Transverse colon (tissue), 4 donors: ENCODE results near the gene ZNF423. TPM values are rescaled to one million over a fixed set of nuclear protein-coding genes. Genes with fewer than 3 reads are reported as not detected.

Source experiments
- DNase-seq: peaks from one replicate; pipeline ENCODE4 v3.0.0-alpha.2; 2019
- H3K27ac ChIP-seq, 4 donors: fragments of 200-600 bp; sonication (generic); 2 replicates each; pipeline ENCODE4 v1.5.1; 2016 to 2018; ENCODE audit warnings: inconsistent platforms in 4 of 4
- H3K27me3 ChIP-seq: fragments of 200-600 bp; sonication (generic); 2 replicates; pipeline ENCODE4 v1.5.1; 2017; ENCODE audit warnings: inconsistent platforms
- H3K36me3 ChIP-seq, 4 donors: fragments of 200-600 bp; sonication (generic); 2 replicates each; pipeline ENCODE4 v1.5.1; 2017 to 2019; ENCODE audit warnings: inconsistent platforms in 4 of 4
- H3K4me1 ChIP-seq, 4 donors: fragments of 200-600 bp; sonication (generic); 2 replicates each; pipeline ENCODE4 v1.5.1; 2017 to 2020; ENCODE audit warnings: inconsistent platforms in 4 of 4
- H3K4me3 ChIP-seq, 4 donors: fragments of 200-600 bp; sonication (generic); 1 replicate in 1 of 4; 2 replicates in 3 of 4; pipeline versions ENCODE4 v1.5.1 to v1.6.1; 2017 to 2019; ENCODE audit warnings: inconsistent platforms in 4 of 4
- H3K9me3 ChIP-seq, 2 donors: fragments of 200-600 bp; sonication (generic); 2 replicates each; pipeline ENCODE4 v1.5.1; 2017 to 2019; ENCODE audit warnings: inconsistent platforms in 2 of 2
- EP300 ChIP-seq: sonication (generic); formaldehyde crosslinking; IDR thresholded peaks from one replicate; pipeline ENCODE4 v1.6.1; 2017; ENCODE audit warnings: antibody characterized with exemption, low read depth
- POLR2A ChIP-seq: fragments of 450-650 bp; IDR thresholded peaks from one replicate; pipeline ENCODE4 v1.6.1; 2016; ENCODE audit warnings: antibody characterized with exemption, mild to moderate bottlenecking, moderate library complexity
- POLR2AphosphoS5 ChIP-seq, 3 donors: sonication (generic); formaldehyde crosslinking; IDR thresholded peaks; one replicate each; pipeline ENCODE4 v1.6.1; 2016; ENCODE audit warnings: antibody characterized with exemption in 3 of 3
- WGBS, 2 donors: methylation state at CpG; one replicate each; pipeline ENCODE4 v1.1.5; 2018; ENCODE audit warnings: low coverage in 1 of 2; 5-methylcytosine and 5-hydroxymethylcytosine counted together
- in situ Hi-C, 4 donors: fragments of 200-750 bp; cut with MboI; loops; one replicate each; pipeline versions ENCODE4 v1.15.0 to v1.15.1; 2017; ENCODE audit warnings: low sequenced_read_pairs in 3 of 4, low pct_ligation_motif_present in 1 of 4, low pct_unique_long_range_greater_than_20kb in 1 of 4
- intact Hi-C: fragments of 100-400 bp; cut with DNase I; formaldehyde crosslinking; loops from one replicate; pipeline ENCODE4 v1.15.1; 2023; ENCODE audit warnings: low total_unique reads
- total RNA-seq, 4 donors: library from RNA; depleted of rRNA; stranded (reverse); fragments of >200 nt; gene quantifications; one replicate each; pipeline ENCODE4 v1.1.0, GENCODE V29; 2016
- TF ChIP-seq, protein P1 (sequence below), 5 experiments: fragments of 200-600 bp in 3 of 5; fragments of 450-650 bp in 2 of 5; sonication (generic) in 3 of 5; IDR thresholded peaks; 1 replicate in 2 of 5; 2 replicates in 3 of 5; pipeline ENCODE4 v1.5.1; 2016 to 2017; ENCODE audit warnings: antibody characterized with exemption in 5 of 5, inconsistent platforms in 3 of 5, mild to moderate bottlenecking in 2 of 5, moderate library complexity in 1 of 5

The ZNF423 gene
- total RNA-seq, 4 donors from 2014 or later: 4.9 to 13.1 (median 7.2) TPM

DNA sequence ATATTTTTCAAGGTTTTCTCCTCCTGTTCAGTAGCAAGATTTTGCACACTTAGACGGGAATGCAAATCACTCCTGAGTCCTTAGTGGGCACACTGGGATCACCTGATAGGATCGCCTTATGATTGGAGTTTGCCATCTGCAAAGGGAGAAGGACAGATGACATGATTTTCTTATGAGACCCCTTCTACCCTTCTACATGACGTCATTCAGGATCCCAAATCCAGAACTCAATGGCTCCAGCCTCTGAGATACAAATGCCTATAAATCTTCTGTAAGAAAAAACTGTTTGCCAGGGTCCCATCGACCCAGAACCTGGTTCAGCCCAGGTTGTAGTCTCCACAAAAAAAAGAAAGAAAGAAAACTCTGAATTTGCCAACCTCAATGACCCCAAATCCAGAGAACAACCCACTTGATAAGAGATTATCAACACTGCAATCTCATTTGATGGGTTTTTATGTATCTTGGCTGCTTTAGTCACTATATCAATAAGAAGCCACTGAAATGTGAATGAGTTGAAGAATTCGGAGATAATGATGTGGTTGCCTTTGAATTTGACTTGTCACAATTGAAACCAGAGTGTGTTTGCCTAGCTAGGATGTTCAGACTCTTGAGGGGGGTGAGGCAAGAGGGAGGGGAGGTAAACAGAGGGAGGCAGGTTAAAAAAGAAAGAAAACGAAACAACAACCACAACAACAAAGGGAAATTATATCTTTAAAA is 6.7 kb downstream of the ZNF423 start:
- TF ChIP-seq EP300: no peak
- TF ChIP-seq, protein P1, sequence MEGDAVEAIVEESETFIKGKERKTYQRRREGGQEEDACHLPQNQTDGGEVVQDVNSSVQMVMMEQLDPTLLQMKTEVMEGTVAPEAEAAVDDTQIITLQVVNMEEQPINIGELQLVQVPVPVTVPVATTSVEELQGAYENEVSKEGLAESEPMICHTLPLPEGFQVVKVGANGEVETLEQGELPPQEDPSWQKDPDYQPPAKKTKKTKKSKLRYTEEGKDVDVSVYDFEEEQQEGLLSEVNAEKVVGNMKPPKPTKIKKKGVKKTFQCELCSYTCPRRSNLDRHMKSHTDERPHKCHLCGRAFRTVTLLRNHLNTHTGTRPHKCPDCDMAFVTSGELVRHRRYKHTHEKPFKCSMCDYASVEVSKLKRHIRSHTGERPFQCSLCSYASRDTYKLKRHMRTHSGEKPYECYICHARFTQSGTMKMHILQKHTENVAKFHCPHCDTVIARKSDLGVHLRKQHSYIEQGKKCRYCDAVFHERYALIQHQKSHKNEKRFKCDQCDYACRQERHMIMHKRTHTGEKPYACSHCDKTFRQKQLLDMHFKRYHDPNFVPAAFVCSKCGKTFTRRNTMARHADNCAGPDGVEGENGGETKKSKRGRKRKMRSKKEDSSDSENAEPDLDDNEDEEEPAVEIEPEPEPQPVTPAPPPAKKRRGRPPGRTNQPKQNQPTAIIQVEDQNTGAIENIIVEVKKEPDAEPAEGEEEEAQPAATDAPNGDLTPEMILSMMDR (IDR thresholded peaks at IDR 0.05): no peak
- WGBS, 2 donors: 47 to 65% methylated on average over 3 to 6 of the region's 6 CpGs
- intact Hi-C loops (no loop called here), in situ Hi-C loops (no loop called here)
- no peak for DNase-seq
- Histone ChIP-seq H3K9me3 (no peaks in the 10 kb centered on the region), H3K27ac (no peak overlapping the region), H3K4me1 (peaks cover 15 to 40% (median 28%) of the 10 kb centered on the region in 4 donors), H3K4me3 (no peak overlapping the region), H3K36me3 (no peaks in the 10 kb centered on the region), H3K27me3 (no peaks in the 10 kb centered on the region)

DNA sequence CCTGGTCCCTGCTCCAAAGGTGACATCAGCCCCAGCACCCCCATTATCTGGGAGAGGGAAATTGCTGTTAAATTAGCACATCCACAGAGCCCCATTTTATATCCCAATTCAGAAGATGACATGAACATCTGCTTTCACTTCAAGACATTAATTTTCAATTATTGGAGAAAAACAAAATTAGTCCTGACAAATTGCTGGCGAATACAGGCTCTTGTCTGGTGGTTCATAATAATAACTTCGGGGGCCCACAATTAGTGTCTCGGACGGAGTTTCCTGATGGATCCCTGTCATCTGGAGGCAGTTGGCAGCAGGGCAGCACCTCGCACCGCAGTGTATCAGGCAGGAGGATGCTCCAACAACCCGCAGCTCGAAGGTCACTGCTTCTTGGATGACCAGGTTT is 7.4 kb downstream of the ZNF423 start:
- Histone ChIP-seq H3K9me3 (no peaks in the 10 kb centered on the region), H3K4me3 (no peak overlapping the region), H3K4me1 (peaks cover 11 to 35% (median 24%) of the 10 kb centered on the region in 4 donors), H3K36me3 (no peaks in the 10 kb centered on the region), H3K27ac (no peak overlapping the region), H3K27me3 (no peaks in the 10 kb centered on the region)
- TF ChIP-seq, protein P1 (IDR thresholded peaks at IDR 0.05): no peak
- TF ChIP-seq POLR2A: no peak
- TF ChIP-seq POLR2AphosphoS5 (IDR thresholded peaks at IDR 0.05): no peak
- TF ChIP-seq EP300: no peak
- intact Hi-C loops (no loop called here), in situ Hi-C loops (no loop called here)
- DNase-seq: no peak
- WGBS, 2 donors: 87 to 91% methylated on average over 7 to 8 of the region's 8 CpGs

DNA sequence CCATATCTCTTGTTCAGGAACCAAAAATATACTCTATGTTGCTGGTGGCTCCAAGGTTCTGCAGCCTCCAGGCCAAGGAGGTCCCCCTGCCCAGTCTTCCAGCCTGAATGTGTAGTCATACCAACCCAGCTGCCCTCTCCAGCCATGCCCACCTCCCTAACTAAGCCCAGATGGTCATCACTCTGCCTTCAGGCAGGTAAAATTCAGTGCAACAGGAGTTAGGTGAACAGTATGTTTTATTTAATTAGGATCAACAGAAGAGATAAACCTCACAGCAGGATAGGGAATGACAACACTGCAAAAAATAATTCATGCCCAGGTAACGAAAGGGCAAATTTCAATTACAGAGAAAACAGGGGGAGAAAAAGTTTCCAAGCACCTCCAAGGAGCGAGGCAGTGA is 9.1 kb downstream of the ZNF423 start:
- no peak for TF ChIP-seq POLR2A
- no peak for TF ChIP-seq POLR2AphosphoS5 (IDR thresholded peaks at IDR 0.05)
- TF ChIP-seq, protein P1 (IDR thresholded peaks at IDR 0.05): no peak
- TF ChIP-seq EP300: no peak
- no peak overlapping the region for H3K4me3 ChIP-seq
- no peak for DNase-seq
- intact Hi-C loops (no loop called here), in situ Hi-C loops (no loop called here)
- no peaks in the 10 kb centered on the region for H3K9me3 ChIP-seq
- H3K27ac ChIP-seq: no peak overlapping the region
- H3K4me1 ChIP-seq: peaks cover 0 to 22% (median 14%) of the 10 kb centered on the region in 4 donors
- no peaks in the 10 kb centered on the region for H3K27me3 ChIP-seq
- 85 to 90% methylated on average over 2 of the region's 2 CpGs for WGBS, 2 donors
- H3K36me3 ChIP-seq: no peaks in the 10 kb centered on the region

DNA sequence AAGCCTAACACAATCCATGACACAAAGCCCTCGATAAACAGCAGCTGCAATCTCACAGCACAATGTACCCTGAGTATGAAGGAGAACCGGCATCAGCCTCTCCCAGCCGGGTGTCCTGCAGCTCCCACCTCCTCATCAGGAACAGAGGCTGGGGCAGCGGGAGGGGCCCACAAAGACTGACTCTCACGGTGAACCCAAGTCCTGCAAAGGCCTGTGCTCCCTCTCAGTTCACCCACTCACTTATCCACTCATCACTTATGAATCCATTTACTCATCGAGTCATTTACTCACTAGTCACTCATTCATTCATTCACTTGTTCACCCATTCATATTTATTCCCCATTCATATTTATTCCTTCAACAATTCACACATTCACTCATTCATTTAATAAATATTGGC is 11.6 kb downstream of the ZNF423 start:
- DNase-seq: no peak

More for the DNA sequence above, 11.6 kb downstream of the ZNF423 start:
- in situ Hi-C loops (no loop called here), intact Hi-C loops (no loop called here)
- Histone ChIP-seq H3K36me3 (no peaks in the 10 kb centered on the region), H3K27ac (no peak overlapping the region), H3K9me3 (no peaks in the 10 kb centered on the region), H3K4me1 (peaks cover 0 to 11% (median 5%) of the 10 kb centered on the region in 4 donors), H3K27me3 (no peaks in the 10 kb centered on the region), H3K4me3 (no peak overlapping the region)
- WGBS, 2 donors: 76 to 100% methylated on average over 1 to 6 of the region's 6 CpGs
- no peak for TF ChIP-seq POLR2AphosphoS5 (IDR thresholded peaks at IDR 0.05)
- TF ChIP-seq, protein P1 (IDR thresholded peaks at IDR 0.05): no peak
- TF ChIP-seq EP300: no peak
- TF ChIP-seq POLR2A: no peak
